HUDEP-2 (cell line): ENCODE results near the gene SUSD6.

Source experiments
- DNase-seq, 76 experiments: peaks; one replicate each; lab custom pipeline; 2025; ENCODE audit not compliant: unreplicated experiment in 76 of 76; lab: John Stamatoyannopoulos, UW

Gene SUSD6

GRCh38 chr14:69667938-69668335 is 56.5 kb downstream of the SUSD6 start:
- DNase-seq: no peak

- DNase-seq: no peak
These were observed 58.0 kb downstream of the SUSD6 start for GRCh38 chr14:69669375-69669774.

- no peak for DNase-seq
These were observed 58.7 kb downstream of the SUSD6 start for GRCh38 chr14:69670093-69670492.

- no peak for DNase-seq
These were observed 60.1 kb downstream of the SUSD6 start for GRCh38 chr14:69671365-69672030.

GRCh38 chr14:69672356-69672755 is 61.0 kb downstream of the SUSD6 start:
- no peak for DNase-seq

GRCh38 chr14:69673104-69673503 is 61.7 kb downstream of the SUSD6 start:
- DNase-seq: no peak

DNA sequence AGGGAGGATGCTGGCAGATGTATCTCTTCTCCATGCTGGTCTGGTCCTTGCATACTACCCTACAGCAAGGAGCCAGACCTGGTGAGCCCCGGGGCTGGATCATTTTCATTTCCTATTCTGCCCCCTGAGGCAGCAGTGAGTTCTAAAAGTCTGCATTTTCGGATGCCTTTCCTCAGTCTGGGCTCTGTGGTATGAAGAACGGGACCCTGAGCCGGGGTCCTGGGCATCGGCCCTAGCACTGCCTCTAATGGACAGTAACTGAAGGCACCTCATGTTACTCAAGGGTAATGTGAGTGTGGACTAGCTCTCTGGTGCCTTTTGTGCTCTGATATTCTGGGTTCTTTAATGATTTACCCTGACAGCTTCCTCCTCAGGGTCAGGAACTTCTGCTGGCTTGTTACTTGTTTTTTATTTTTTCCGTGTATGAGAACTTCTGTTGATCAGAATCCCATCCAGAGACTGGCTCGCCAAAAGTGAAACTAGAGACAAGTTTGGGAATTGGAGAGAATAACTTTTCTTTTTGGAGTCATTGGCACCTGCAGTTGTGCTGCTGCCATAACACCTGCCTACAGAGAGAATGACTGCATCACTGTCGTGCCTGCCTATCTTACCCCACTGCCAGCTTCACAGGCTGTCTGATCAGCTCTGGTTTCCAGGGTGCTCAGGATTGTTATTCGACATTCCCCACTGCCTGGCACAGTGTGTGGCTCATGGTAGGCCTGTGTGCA is 62.3 kb downstream of the SUSD6 start:
- DNase-seq: no peak

- no peak for DNase-seq
These were observed 63.3 kb downstream of the SUSD6 start for GRCh38 chr14:69674546-69675244.

DNA sequence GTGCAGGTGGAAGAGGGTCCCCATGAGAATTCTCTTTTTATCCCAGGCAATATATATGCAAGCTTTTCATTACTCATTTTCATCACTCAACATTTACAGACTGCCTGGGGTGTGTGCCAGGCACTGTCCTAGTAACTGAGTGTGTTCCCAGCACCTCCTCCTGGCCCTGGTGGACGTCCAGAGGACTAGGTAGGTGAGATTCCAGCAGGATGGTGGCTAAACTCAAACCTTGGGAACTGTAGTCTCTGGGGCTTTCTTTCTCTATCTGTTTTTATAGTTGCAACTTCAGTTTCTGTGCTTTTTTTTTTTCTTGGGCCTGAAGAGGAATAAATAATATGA is 63.8 kb downstream of the SUSD6 start:
- no peak for DNase-seq

DNA sequence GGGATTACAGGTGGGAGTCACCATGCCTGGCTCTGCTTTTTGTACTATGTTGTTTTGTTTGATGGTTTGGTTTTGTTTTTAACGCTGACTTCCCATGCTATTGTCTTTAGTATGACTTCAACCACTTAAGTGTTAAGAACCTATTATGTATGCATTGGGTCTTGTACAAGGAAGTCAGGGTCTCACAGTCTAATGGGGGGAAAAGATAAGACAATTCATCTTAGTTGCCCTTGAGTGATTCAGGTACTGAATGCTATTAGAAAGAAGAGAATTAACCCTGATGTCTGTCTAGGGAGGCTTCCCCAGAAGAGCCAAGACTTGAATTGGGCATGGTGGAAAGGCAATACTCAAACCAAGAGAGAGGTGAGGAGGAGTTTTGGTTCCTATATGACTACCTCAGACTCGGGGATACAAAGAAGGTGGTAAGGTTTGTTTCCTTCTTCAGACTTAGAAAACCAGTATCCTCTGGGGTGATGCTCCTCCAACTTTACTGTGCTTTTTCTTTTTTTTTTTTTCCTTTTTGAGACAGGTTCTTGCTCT is 64.6 kb downstream of the SUSD6 start:
- DNase-seq: no peak

DNA sequence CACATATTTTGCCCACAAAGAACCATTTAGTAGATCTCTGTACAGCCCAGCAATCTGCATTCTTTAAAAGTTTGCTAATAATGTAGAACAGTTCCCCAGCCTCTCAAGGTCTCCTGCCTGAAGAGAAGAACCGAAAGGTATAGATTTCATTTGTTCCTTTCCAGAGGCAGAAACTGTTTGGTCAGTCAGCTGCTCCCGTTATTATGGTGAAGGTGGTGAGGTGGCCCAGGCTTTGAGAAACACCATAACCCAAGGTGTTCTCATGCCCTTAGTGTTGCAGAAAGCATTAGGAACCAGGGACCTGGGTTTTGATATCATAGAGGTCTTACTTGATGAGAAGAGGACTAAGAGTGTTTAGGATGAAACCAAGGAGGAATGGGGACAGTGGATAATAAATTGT is 65.3 kb downstream of the SUSD6 start:
- DNase-seq: no peak

DNA sequence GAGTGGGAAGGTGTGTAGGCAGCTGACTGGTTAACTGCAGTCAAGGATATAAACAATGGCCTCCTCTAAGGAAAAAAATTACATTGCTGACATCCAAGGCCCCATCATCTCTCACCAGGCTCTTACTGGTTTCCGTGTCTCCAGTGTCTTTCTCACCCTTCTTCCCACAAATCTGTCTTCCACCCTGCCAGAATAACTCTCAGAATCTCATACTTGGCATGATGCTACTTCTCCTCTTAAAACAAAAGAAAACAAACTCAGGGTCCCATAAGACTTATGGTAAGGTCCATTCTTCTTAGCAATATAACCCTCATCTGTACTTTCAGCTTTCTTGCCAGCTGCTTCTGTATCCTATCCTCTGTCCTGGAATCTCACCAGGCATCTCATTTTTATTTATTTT is 68.9 kb downstream of the SUSD6 start:
- DNase-seq: no peak

DNA sequence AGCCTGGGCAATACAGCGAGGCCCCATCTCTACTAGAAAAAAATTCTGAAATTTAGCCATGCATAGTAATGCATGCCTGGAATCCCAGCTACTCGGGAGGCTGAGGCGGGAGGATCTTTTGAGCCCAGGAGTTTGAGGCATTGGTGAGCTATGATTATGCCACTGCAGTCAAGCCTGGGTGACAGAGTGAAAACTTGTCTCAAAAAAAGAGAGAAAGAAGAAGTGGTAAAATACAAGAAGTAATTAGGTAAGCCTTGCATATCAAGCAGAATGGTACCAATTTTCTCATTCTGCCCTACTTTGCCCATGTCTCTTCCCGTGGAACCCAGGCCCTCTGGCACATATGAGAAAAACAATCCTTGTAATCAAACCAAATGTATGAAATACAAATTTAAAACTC is 70.7 kb downstream of the SUSD6 start:
- DNase-seq: no peak

DNA sequence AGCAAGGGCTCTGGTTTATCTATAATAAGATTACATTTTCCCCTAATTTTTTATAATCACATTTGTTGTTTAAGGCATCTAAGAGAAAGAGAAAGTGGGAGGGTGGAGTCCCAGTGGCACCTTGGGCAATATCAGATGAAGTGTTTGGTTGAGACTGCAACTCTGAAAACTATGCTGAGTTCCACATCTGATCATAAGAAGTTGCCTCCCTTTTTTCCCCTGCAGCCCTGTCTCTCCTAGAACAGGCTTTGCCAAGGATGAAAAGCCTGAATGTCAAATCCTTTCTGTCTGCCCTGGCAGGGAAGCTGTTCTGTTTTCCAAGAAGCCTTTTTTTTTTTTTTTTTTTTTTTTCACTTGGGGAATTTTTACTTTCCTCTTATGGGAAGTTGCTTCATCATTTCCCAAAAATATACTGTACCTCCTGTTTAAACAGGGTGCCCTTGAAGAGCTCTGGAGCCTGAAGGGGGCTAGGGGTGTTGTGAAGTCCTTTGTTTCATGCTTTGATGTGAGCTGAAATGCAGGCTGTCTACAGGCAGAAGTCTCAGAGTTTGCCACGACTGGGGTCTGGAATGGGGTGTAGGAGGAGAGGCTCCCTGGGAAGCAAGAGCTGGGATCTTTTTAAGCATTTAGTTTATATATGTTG is 71.3 kb downstream of the SUSD6 start:
- DNase-seq: peak in 11 of 76 experiments; percentile 13 to 40 (median 23)

GRCh38 chr14:69683971-69684370 is 72.6 kb downstream of the SUSD6 start:
- peak in 4 of 76 experiments; percentile 14 to 42 (median 24) for DNase-seq

DNA sequence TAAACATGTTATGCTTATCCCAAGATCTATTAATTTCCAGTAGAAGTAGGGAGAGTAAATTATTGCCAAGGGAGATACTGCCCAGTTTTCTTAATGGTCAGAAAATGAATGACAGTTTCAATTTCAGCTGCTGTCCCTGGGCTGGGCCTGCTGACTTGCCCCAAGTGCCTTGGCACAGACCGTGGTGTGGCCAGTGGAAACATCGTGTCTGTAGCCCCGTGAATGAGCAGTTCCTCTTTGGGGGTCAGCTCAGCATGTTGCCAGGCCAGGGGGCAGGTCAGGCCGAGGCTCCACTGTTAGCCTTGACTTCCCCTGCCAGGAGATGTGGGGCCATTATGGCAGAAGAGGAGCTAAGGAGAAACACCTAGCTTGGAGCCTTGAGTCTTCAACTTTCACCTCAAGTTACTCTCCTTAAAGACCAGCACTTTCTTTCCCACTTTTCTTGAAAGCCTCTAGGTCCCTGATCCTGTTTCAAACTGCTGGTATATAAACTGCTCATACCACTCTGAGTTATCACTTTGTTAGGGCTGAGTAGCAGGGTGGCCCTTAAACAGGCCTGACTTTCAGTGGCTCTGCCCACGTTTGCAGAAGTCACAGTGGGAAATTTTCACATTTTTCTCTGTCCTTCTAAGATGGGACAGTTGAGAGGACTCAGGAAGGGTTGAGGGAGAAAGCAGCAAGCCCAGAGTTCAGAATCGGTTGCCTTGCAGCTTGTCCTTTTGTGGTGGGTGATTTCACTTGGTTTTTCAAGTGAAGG is 73.2 kb downstream of the SUSD6 start:
- DNase-seq: peak in 1 of 76 experiments; percentile 12

- DNase-seq: peak in 4 of 76 experiments; percentile 11 to 28 (median 14)
These were observed 73.8 kb downstream of the SUSD6 start for GRCh38 chr14:69685218-69685616.

DNA sequence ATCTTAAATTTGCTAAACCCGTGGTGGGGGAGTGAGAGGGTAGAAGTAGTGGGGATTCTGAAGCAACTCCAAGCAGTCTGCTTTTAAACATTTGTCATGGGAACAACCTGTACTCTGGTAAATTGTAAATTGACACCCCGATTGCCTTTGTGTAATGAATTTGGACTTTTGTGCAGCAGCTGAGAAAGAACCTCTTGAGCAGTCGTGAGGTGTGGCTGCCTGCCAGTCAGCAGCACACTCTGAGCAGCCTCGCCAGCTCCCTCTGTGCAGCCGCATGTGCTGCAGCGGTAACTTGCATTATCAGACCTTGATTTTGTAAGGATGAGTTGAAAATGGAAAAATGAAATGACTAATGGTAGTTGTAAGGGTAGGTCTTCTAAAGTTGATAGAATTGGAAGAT is 74.3 kb downstream of the SUSD6 start:
- DNase-seq: peak in 42 of 76 experiments; percentile 5 to 63 (median 36)

DNA sequence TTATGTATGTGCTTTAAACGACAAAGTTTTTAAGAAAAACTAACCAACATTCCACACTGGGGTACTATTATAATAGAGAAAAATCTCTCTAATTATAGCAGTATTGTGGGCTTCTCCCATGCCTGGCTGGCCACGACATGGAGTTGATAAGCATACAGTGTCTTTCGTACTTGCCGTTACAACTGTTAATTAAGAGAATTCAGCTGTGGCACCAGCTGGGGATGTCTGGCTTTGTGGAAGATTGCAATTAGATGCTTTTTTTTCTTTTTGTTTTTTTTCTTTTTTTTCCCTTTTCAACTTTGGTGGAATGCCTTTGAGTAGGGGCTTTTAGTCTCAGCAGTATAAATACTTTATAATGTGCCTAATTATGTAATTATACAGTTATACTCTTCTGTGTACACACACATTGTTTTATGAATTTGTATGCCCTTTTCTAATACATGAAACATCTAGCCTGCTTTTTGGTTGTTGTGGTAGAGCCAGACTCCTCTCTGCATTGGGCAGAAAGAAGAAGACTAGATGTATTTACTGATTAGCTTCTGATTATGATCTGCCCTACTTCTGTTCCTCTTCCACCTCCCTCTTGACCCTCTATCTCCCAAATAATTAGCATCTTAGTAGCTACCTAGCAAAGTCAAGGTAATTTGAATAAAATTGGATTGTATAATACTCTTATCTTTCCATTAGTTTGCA is 76.4 kb downstream of the SUSD6 start:
- DNase-seq: no peak

GRCh38 chr14:69688299-69688649 is 76.9 kb downstream of the SUSD6 start:
- no peak for DNase-seq
